GM12872 (cell line): ENCODE measurements around the gene CSMD2.

Source experiments
- TF ChIP-seq, protein P1 (sequence below): IDR thresholded peaks from 3 replicates; pipeline ENCODE4 v1.5.1; 2011; ENCODE audit warnings: low read depth, mild to moderate bottlenecking, low read length, moderate library complexity; ENCODE audit not compliant: insufficient read depth

CSMD2 gene

GRCh38 chr1:34188418-34188817 is 23.4 kb upstream of the CSMD2 start:
- TF ChIP-seq, protein P1, sequence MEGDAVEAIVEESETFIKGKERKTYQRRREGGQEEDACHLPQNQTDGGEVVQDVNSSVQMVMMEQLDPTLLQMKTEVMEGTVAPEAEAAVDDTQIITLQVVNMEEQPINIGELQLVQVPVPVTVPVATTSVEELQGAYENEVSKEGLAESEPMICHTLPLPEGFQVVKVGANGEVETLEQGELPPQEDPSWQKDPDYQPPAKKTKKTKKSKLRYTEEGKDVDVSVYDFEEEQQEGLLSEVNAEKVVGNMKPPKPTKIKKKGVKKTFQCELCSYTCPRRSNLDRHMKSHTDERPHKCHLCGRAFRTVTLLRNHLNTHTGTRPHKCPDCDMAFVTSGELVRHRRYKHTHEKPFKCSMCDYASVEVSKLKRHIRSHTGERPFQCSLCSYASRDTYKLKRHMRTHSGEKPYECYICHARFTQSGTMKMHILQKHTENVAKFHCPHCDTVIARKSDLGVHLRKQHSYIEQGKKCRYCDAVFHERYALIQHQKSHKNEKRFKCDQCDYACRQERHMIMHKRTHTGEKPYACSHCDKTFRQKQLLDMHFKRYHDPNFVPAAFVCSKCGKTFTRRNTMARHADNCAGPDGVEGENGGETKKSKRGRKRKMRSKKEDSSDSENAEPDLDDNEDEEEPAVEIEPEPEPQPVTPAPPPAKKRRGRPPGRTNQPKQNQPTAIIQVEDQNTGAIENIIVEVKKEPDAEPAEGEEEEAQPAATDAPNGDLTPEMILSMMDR, result no peak

DNA sequence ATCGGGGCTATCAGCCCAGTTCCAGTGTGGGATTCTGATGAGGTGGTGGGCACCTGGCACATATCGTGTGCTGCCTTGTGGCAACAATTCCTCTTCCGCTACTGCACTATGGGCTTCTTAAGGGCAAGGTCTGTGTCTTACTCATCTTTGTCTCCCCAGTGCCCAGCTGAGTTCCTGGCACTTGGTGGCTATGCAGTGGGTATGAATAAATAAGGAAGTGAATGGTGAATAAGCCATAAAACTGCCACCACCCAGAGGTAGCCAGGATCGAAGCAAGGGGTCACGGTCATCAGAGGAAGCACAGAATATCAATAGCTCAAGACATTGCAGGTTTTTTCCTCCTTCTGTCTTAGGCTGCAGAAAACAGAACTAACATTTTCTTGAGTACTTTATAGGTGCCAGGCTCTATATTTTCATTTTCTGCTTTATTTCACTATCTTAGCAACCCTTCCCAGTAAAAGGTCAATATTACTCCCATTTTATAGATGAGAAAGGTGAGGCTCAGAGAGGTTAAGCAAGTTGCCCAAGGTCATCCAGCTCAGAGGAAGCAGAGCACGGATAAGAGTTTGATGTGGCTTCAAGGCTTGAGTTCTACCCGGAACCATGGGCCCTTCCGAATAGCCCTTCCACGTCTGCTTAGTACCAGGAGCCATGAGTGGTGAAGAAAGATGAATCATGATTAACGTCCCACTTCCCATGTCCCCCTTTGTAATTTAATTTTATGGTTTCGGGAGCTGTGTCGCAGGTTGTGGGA is 21.9 kb upstream of the CSMD2 start:
- TF ChIP-seq, protein P1, result no peak

- TF ChIP-seq, protein P1, result no peak
Measured at GRCh38 chr1:34178072-34178471, 13.0 kb upstream of the CSMD2 start.

DNA sequence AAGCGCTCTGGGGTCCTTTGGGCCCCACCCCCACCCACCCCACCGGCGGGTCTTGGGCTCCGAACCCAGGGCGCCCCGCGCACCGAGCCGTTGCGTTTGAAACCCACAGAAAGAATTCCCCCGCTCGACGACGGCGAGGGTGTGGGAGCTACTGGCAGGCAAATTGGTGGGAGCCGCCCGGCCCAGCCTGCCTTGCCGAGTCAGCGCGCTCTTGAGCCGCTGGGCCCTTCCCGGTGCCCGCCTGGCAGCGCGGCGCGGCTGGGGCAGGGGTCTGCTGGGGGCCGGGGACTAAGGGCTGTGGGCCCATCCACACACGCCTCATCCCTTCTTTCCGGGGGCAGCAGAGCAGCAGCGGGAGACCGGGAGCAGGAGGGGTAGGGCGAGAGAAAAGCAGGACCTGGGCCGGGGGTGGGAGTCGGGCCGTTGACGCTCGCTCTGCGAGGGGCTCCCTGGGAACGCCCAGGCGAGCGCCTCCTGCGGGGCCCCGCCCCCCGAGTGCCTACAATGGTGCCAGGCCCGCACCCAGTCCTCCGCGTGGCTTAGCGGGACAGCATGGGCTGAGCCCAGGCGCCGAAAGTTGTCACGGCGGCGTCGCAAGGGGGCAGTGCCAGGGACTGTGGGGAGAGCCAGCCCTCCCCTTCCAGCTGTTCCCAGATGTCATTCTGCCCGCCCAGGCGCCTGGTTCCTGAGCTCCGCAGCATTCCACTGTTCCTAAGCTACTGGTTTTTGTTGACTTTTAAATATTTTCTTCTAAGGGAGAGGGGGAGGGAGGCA is 12.0 kb upstream of the CSMD2 start, which contains the start of gene C1orf94:
Gene C1orf94, plus strand, starts transcription at position 78 of the 774 bp plus-strand sequence. CDS start 883 bp downstream, outside the sequence.
- TF ChIP-seq, protein P1, result no peak

GRCh38 chr1:34175744-34176143 is 10.7 kb upstream of the CSMD2 start:
- TF ChIP-seq, protein P1, result no peak

DNA sequence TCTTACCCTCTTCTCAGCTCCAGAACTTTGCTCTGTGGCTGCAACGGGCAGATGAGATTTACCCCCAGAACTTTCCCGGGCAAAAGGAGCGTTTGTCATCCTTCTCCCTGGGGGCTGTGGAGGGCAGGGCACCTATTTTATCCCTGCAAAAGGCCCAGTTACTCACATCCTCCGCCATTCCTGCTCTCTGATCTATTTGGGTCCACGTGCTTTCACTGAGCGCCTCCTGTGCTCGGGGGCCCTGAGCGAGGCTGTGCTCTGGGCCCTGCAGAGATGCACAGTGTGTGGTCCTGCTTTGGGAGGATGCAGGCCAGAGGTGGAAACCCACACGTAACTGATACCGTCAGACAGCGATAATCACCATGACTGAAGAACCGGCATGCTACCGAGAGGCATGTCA is 2.4 kb upstream of the CSMD2 start:
- TF ChIP-seq, protein P1, result no peak

DNA sequence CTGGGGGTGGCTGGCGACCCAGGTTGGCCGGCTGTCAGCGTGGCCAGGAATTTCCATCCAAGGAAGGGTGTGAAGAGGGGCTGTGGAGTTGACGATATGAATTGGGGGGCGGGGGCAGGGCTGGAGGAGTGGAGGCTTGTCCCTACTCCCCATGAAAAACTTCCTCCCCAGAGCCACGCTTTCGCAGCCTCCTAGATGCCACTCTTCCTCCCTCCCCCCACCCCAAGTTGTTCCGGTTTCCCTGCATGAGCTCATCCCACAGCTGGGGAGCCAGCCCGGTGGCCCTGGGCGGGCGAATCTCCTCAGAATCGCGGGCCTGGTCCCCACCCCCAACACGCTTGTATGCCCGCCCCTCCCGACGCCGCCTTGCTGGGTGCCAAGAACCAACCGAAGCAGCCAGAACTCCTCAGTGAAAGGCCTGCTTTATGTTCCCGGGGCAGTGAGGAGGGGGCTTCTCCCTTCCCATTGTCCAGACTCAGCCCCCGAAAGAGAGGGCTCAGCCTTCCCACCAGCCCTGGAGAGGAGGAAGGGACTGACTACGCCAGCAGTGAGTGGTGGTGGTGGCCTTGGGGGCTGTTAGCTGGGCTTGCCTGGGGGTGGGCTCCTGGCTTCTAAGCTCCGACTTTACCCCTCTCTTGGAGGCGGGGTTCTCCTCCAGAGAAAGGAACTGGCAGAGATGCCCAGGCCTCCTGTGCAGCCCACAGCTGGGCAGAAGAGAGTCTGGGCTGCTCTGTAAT is 1.8 kb upstream of the CSMD2 start:
- TF ChIP-seq, protein P1, result no peak
